ENCODE measurements around the gene LRP5.

DNA sequence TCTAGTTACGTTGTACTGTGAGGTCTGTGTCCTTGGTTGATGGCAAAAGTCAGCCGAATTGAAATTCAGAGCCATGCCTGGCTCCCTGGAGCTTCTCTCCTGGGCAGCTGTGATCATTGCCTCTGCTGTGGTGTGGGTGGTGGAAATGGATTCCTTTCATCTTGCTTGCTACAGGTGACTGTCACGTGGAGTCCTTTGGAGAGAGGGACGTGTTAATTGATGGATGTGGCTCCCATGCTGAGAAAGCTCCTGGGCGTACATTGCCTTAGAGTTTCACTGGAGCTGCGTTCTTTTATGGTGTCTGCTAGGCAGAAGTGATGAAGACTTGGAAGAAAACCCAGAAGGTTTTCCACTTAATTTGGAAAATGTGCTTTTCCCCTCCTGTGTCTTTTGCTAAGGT is 106.3 kb downstream of the LRP5 start:
- no peak for TF ChIP-seq POLR2AphosphoS5 (IDR thresholded peaks at IDR 0.05; ENCODE audit: low read depth, low read length)
- no peak for TF ChIP-seq POLR2A (IDR thresholded peaks at IDR 0.05; ENCODE audit: low read depth, low read length)
- no peak for TF ChIP-seq TAF1 (IDR thresholded peaks at IDR 0.05; ENCODE audit: borderline replicate concordance, low read depth, low read length)

All from GM12892 (cell line).